Inflammatory macrophage (primary cell): ENCODE results near the gene MRPL3.
"Not testable (repeated sequence)": the region's sequence is repeated elsewhere in the genome, so short reads cannot be mapped to it uniquely, and the experiment has no call there.

ENCODE experiments used
- DNase-seq, 2 donors: peaks; one replicate each; pipeline ENCODE4 v3.0.0-alpha.2; 2020 to 2022

The MRPL3 gene

GRCh38 chr3:131491775-131492174 is 11.0 kb downstream of the MRPL3 start:
- DNase-seq, result no peak

- DNase-seq, result no peak
Measured at GRCh38 chr3:131491084-131491483, 11.7 kb downstream of the MRPL3 start.

GRCh38 chr3:131486545-131486944 is 16.2 kb downstream of the MRPL3 start:
- DNase-seq, result not testable (repeated sequence)

- no peak for DNase-seq
Measured at GRCh38 chr3:131485119-131485518, 17.7 kb downstream of the MRPL3 start.

- no peak for DNase-seq
Measured at GRCh38 chr3:131484496-131485111, 18.2 kb downstream of the MRPL3 start.

GRCh38 chr3:131480116-131480515 is 22.7 kb downstream of the MRPL3 start:
- DNase-seq, result no peak

GRCh38 chr3:131477813-131478212 is 25.0 kb downstream of the MRPL3 start:
- no peak for DNase-seq

- no peak for DNase-seq
Measured at GRCh38 chr3:131474115-131474514, 28.7 kb downstream of the MRPL3 start.

GRCh38 chr3:131470377-131470776 is 32.4 kb downstream of the MRPL3 start:
- no peak for DNase-seq

GRCh38 chr3:131458653-131459052 is 44.1 kb downstream of the MRPL3 start:
- no peak for DNase-seq

- no peak for DNase-seq
Measured at GRCh38 chr3:131457220-131457619, 45.6 kb downstream of the MRPL3 start.

GRCh38 chr3:131454501-131454900 is 48.3 kb downstream of the MRPL3 start:
- DNase-seq, result no peak

- no peak for DNase-seq
Measured at GRCh38 chr3:131453533-131453932, 49.2 kb downstream of the MRPL3 start.

GRCh38 chr3:131447349-131447748 is 55.4 kb downstream of the MRPL3 start:
- DNase-seq, result no peak

- DNase-seq, result no peak
Measured at GRCh38 chr3:131444180-131444579, 58.6 kb downstream of the MRPL3 start.

- no peak for DNase-seq
Measured at GRCh38 chr3:131439084-131439483, 63.7 kb downstream of the MRPL3 start.

GRCh38 chr3:131435000-131435399 is 67.8 kb downstream of the MRPL3 start:
- DNase-seq, result no peak

GRCh38 chr3:131432441-131432840 is 70.3 kb downstream of the MRPL3 start:
- no peak for DNase-seq

GRCh38 chr3:131431754-131432153 is 71.0 kb downstream of the MRPL3 start:
- DNase-seq, result no peak

GRCh38 chr3:131427226-131427625 is 75.5 kb downstream of the MRPL3 start:
- no peak for DNase-seq

GRCh38 chr3:131421957-131422498 is 80.7 kb downstream of the MRPL3 start:
- no peak for DNase-seq

- no peak for DNase-seq
Measured at GRCh38 chr3:131421301-131421700, 81.5 kb downstream of the MRPL3 start.

GRCh38 chr3:131417751-131418150 is 85.0 kb downstream of the MRPL3 start:
- no peak for DNase-seq
